Skin epidermis (tissue), 12 donors: ENCODE measurements around the gene CIC.
A peak's percentile ranks its signal among the peaks of the same experiment; 100 is the strongest.

ENCODE experiments used
- H3K27ac ChIP-seq, 21 experiments: fragments of 200-600 bp; sonication (generic) in 11 of 21; one replicate each; pipeline ENCODE4 v1.5.0; 2020; ENCODE audit warnings: mild to moderate bottlenecking in 3 of 21, inconsistent platforms in 2 of 21, moderate library complexity in 2 of 21
- H3K4me3 ChIP-seq, 7 experiments: fragments of 200-600 bp; sonication (generic) in 2 of 7; one replicate each; pipeline ENCODE4 v1.5.0; 2020; ENCODE audit warnings: inconsistent platforms in 2 of 7, mild to moderate bottlenecking in 2 of 7, moderate library complexity in 1 of 7

The CIC gene

GRCh38 chr19:42242512-42243409 is 26.3 kb upstream of the CIC start, which contains the start of gene GSK3A:
Gene GSK3A (minus strand): TSS chr19:42242602. CDS start chr19:42242465, 137 bp downstream.
- peak within 1 kb of the TSS; percentile 58 to 87 (median 79) for H3K4me3 ChIP-seq
- peak within 1 kb of the TSS; percentile 83 to 98 (median 92) for H3K27ac ChIP-seq

GRCh38 chr19:42244347-42245220 is 24.5 kb upstream of the CIC start:
- peak overlapping the region; percentile 36 to 87 (median 77) for H3K4me3 ChIP-seq
- H3K27ac ChIP-seq, result peak overlapping the region in 20 of 21 experiments; percentile 43 to 98 (median 86)

- peak overlapping the region in 1 of 7 experiments; percentile 36 for H3K4me3 ChIP-seq
- H3K27ac ChIP-seq, result peak overlapping the region in 17 of 21 experiments; percentile 7 to 98 (median 87)
Observed at GRCh38 chr19:42245231-42245630, 23.8 kb upstream of the CIC start.

GRCh38 chr19:42246143-42246921 is 22.7 kb upstream of the CIC start:
- no peak overlapping the region for H3K4me3 ChIP-seq
- H3K27ac ChIP-seq, result peak overlapping the region in 17 of 21 experiments; percentile 18 to 100 (median 67)

GRCh38 chr19:42246922-42247639 is 22.0 kb upstream of the CIC start:
- peak overlapping the region in 17 of 21 experiments; percentile 18 to 100 (median 57) for H3K27ac ChIP-seq

GRCh38 chr19:42247640-42248199 is 21.3 kb upstream of the CIC start:
- H3K27ac ChIP-seq, result peak overlapping the region in 12 of 21 experiments; percentile 35 to 100 (median 76)
- H3K4me3 ChIP-seq, result no peak overlapping the region

More at GRCh38 chr19:42246922-42247639, 22.0 kb upstream of the CIC start:
- no peak overlapping the region for H3K4me3 ChIP-seq

GRCh38 chr19:42248270-42249148 is 20.5 kb upstream of the CIC start:
- no peak overlapping the region for H3K4me3 ChIP-seq
- H3K27ac ChIP-seq, result peak overlapping the region in 9 of 21 experiments; percentile 31 to 100 (median 98)

GRCh38 chr19:42249149-42249750 is 19.8 kb upstream of the CIC start:
- peak overlapping the region in 10 of 21 experiments; percentile 32 to 100 (median 98) for H3K27ac ChIP-seq
- no peak overlapping the region for H3K4me3 ChIP-seq

GRCh38 chr19:42249769-42250168 is 19.3 kb upstream of the CIC start:
- H3K4me3 ChIP-seq, result no peak overlapping the region
- H3K27ac ChIP-seq, result peak overlapping the region in 17 of 21 experiments; percentile 0 to 100 (median 98)

- Histone ChIP-seq H3K4me3 (peak overlapping the region in 1 of 7 experiments; percentile 92), H3K27ac (peak overlapping the region in 20 of 21 experiments; percentile 0 to 100 (median 98))
Observed at GRCh38 chr19:42250183-42250665, 18.8 kb upstream of the CIC start.

- peak overlapping the region in 3 of 7 experiments; percentile 0 to 92 (median 8) for H3K4me3 ChIP-seq
- peak overlapping the region in 20 of 21 experiments; percentile 0 to 100 (median 98) for H3K27ac ChIP-seq
Observed at GRCh38 chr19:42250666-42251531, 18.2 kb upstream of the CIC start.

GRCh38 chr19:42251572-42252358 is 17.3 kb upstream of the CIC start:
- H3K4me3 ChIP-seq, result peak overlapping the region; percentile 76 to 100 (median 94)

GRCh38 chr19:42252365-42253244 is 16.4 kb upstream of the CIC start:
- H3K4me3 ChIP-seq, result peak overlapping the region; percentile 76 to 100 (median 94)
- peak overlapping the region; percentile 88 to 100 (median 98) for H3K27ac ChIP-seq

More at GRCh38 chr19:42251572-42252358, 17.3 kb upstream of the CIC start:
- H3K27ac ChIP-seq, result peak overlapping the region in 20 of 21 experiments; percentile 88 to 100 (median 98)
